ENCODE data around the gene SUSD1. TPM values are rescaled to one million over a fixed set of nuclear protein-coding genes. Genes with fewer than 3 reads are reported as not detected.

Gene SUSD1
- total and polyA plus RNA-seq, 9 of the 15 experiments (the other 6 are each of a cell fraction or from before 2014, with no cell fraction given): 10.9 to 44.4 (median 36.1) TPM

- in situ Hi-C loops (cut with MboI): no loop called here
- no TSS peak for BruUV-seq (replicated peaks)
- peaks cover 32 to 64% of the 10 kb centered on the region in 2 experiments for H3K4me1 ChIP-seq (replicated peaks in 1 of 2; ENCODE audit: control insufficient read depth in 2 of 2, insufficient read depth in 2 of 2, low read length in 2 of 2)
- WGBS (ENCODE audit: insufficient coverage, low coverage, missing lambda C conversion rate): 48% methylated on average over 12 of the region's 15 CpGs
- POLR2A ChIA-PET: interaction anchor here (0.7 to 2.6 kb wide), 4 partner anchors 8 to 310 kb away, joined by 3 to 9 read pairs (median 4); partner anchors contain the start of gene HSDL2
- no peaks in the 10 kb centered on the region for H4K20me1 ChIP-seq (replicated peaks; ENCODE audit: control insufficient read depth, insufficient read depth, low read length)
- H3K27me3 ChIP-seq (ENCODE audit: control insufficient read depth in 2 of 2, insufficient read depth in 2 of 2, low read length in 2 of 2): no peaks in the 10 kb centered on the region
- peaks cover 31% of the 10 kb centered on the region for H3K79me2 ChIP-seq (ENCODE audit: control insufficient read depth, insufficient read depth, low read length)
- DNase-seq (ENCODE audit: extremely low read depth in 1 of 4, low spot score in 3 of 4): peak; percentile 34 to 72 (median 46)
- CTCF ChIA-PET (ENCODE audit: low intra/inter-chr PET ratio): interaction anchor here (0.6 kb wide), 1 partner anchor 1472 kb away, joined by 3 read pairs; no protein-coding TSS in a partner anchor
- H3K9me1 ChIP-seq (ENCODE audit: control insufficient read depth, insufficient read depth, low read length): no peaks in the 10 kb centered on the region
- peaks cover 63% of the 10 kb centered on the region for H3K36me3 ChIP-seq (ENCODE audit: control insufficient read depth, insufficient read depth, low read length)
- peak overlapping the region; percentile 36 for H3K4me2 ChIP-seq (ENCODE audit: insufficient read depth, low read length)
- intact Hi-C loops (cut with micrococcal nuclease): loop anchor here (5.0 kb wide), 4 partner anchors 67 to 472 kb away; partner anchors contain the start of gene PTGR1
- H3K9me3 ChIP-seq (replicated peaks; ENCODE audit: control insufficient read depth, insufficient read depth, low read depth, low read length): no peaks in the 10 kb centered on the region
- H3K4me3 ChIP-seq: no peak overlapping the region
- peak; percentile 15 for FAIRE-seq
- peak overlapping the region; percentile 71 for H3K27ac ChIP-seq (ENCODE audit: extremely low read depth, low read depth, low read length)
- peak; percentile 72 for ATAC-seq
- peak overlapping the region; percentile 58 for H2AFZ ChIP-seq (ENCODE audit: low read depth, low read length)
- H3K9ac ChIP-seq (ENCODE audit: insufficient read depth in 1 of 2, low read depth in 2 of 2, low read length in 2 of 2): peak overlapping the region; percentile 9 to 66; a peak in 2 of 4 replicates
- no peak for TF ChIP-seq RFX7 (CRISPR knock-in tag; IDR thresholded peaks at IDR 0.05)
- TF ChIP-seq BCL6 (CRISPR knock-in tag; IDR thresholded peaks at IDR 0.05): no peak
- TF ChIP-seq PREB (CRISPR knock-in tag; IDR thresholded peaks at IDR 0.05): no peak
- TF ChIP-seq, protein P1, sequence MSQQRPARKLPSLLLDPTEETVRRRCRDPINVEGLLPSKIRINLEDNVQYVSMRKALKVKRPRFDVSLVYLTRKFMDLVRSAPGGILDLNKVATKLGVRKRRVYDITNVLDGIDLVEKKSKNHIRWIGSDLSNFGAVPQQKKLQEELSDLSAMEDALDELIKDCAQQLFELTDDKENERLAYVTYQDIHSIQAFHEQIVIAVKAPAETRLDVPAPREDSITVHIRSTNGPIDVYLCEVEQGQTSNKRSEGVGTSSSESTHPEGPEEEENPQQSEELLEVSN (IDR thresholded peaks at IDR 0.05; ENCODE audit: borderline replicate concordance in 1 of 2, extremely low read depth in 1 of 2, insufficient read depth in 1 of 2, insufficient read length in 1 of 2, low read depth in 1 of 2, low read length in 1 of 2, poor library complexity in 1 of 2, severe bottlenecking in 1 of 2): no peak
- TF ChIP-seq, protein P2, sequence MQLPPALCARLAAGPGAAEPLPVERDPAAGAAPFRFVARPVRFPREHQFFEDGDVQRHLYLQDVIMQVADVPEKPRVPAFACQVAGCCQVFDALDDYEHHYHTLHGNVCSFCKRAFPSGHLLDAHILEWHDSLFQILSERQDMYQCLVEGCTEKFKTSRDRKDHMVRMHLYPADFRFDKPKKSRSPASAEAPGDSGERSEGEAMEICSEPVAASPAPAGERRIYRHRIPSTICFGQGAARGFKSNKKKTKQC (CRISPR knock-in tag; IDR thresholded peaks at IDR 0.05): no peak
- TF ChIP-seq, protein P3, sequence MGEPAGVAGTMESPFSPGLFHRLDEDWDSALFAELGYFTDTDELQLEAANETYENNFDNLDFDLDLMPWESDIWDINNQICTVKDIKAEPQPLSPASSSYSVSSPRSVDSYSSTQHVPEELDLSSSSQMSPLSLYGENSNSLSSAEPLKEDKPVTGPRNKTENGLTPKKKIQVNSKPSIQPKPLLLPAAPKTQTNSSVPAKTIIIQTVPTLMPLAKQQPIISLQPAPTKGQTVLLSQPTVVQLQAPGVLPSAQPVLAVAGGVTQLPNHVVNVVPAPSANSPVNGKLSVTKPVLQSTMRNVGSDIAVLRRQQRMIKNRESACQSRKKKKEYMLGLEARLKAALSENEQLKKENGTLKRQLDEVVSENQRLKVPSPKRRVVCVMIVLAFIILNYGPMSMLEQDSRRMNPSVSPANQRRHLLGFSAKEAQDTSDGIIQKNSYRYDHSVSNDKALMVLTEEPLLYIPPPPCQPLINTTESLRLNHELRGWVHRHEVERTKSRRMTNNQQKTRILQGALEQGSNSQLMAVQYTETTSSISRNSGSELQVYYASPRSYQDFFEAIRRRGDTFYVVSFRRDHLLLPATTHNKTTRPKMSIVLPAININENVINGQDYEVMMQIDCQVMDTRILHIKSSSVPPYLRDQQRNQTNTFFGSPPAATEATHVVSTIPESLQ (CRISPR knock-in tag; IDR thresholded peaks at IDR 0.05): no peak
- TF ChIP-seq RAD21 (CRISPR knock-in tag; conservative IDR thresholded peaks at IDR 0.05 in 1 of 2, IDR thresholded peaks at IDR 0.05 in 1 of 2): peak in 1 of 2 experiments; percentile 32; a peak in 1 of 4 replicates
- peak; percentile 81; the same call in 1 of the 2 replicates for TF ChIP-seq ZNF197 (CRISPR knock-in tag; IDR thresholded peaks at IDR 0.05; ENCODE audit: low read depth)
- peak; percentile 26; the same call in 1 of the 2 replicates for TF ChIP-seq TEAD4 (IDR thresholded peaks at IDR 0.05; ENCODE audit: low read length)
- no peak for TF ChIP-seq TEAD4 (CRISPR knock-in tag; IDR thresholded peaks at IDR 0.05; ENCODE audit: borderline replicate concordance)
- TF ChIP-seq ZBTB7A (IDR thresholded peaks at IDR 0.05; ENCODE audit: borderline replicate concordance, control insufficient read depth, low read depth, low read length): no peak
- TF ChIP-seq ZNF668 (CRISPR knock-in tag; IDR thresholded peaks at IDR 0.05): no peak
- no peak for TF ChIP-seq RBM14 (IDR thresholded peaks at IDR 0.05; ENCODE audit: borderline replicate concordance, insufficient read depth, low read depth, low read length)
- TF ChIP-seq MYBL2 (IDR thresholded peaks at IDR 0.05; ENCODE audit: low read depth): no peak
- TF ChIP-seq MYBL2 (CRISPR knock-in tag; IDR thresholded peaks at IDR 0.05; ENCODE audit: borderline replicate concordance): no peak
Observed at GRCh38 chr9:112069318-112070169, 105.6 kb downstream of the SUSD1 start.

Measured in K562 (cell line).